ENCODE results near the gene STAG3. TPM values are rescaled to one million over a fixed set of nuclear protein-coding genes. Genes with fewer than 3 reads are reported as not detected.

STAG3 gene
- total and polyA plus RNA-seq, 2 of the 4 experiments (the other 2 are of a cell fraction), result 0.36 to 0.65 TPM

DNA sequence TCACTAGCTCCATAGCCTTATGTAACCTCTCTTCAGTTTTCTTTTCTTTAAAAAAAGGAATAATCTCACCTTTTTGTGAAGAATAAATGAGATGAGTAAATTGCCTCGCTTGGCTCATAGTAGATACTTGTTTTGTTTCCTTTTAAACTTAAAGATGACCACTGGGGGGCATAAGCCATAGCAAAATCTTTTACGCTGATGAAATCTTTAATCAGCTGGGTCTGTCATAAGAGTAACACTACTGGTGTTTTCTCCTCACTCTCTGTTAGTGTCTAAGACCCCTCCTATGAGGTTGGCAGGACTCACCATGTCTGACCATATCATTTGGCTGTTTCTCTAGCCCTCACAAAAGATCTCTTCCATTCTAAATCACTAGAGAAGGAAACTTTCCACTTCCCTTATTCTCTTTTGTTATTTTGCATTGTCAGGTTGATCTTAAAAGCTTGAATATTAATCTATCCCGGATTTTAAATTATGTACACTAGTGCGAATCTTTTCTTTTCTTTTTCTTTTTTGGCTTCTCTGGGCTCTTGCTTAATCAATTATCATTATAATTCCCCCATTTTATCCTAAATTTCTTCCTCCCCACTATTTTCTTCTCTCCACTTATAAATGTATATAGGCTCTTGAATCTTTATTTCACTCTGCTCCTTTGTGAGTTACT is 12.5 kb downstream of the STAG3 start:
- peak; percentile 25; the same call in 1 of the 2 replicates for TF ChIP-seq RAD21 (IDR thresholded peaks at IDR 0.05; ENCODE audit: low read length)
- TF ChIP-seq SMC3 (IDR thresholded peaks at IDR 0.05; ENCODE audit: low read depth, low read length), result peak; percentile 37; the same call in 1 of the 2 replicates
- TF ChIP-seq, protein P1, sequence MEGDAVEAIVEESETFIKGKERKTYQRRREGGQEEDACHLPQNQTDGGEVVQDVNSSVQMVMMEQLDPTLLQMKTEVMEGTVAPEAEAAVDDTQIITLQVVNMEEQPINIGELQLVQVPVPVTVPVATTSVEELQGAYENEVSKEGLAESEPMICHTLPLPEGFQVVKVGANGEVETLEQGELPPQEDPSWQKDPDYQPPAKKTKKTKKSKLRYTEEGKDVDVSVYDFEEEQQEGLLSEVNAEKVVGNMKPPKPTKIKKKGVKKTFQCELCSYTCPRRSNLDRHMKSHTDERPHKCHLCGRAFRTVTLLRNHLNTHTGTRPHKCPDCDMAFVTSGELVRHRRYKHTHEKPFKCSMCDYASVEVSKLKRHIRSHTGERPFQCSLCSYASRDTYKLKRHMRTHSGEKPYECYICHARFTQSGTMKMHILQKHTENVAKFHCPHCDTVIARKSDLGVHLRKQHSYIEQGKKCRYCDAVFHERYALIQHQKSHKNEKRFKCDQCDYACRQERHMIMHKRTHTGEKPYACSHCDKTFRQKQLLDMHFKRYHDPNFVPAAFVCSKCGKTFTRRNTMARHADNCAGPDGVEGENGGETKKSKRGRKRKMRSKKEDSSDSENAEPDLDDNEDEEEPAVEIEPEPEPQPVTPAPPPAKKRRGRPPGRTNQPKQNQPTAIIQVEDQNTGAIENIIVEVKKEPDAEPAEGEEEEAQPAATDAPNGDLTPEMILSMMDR (conservative IDR thresholded peaks at IDR 0.05; ENCODE audit: low read depth, low read length), result peak; percentile 57
- TF ChIP-seq, protein P2, sequence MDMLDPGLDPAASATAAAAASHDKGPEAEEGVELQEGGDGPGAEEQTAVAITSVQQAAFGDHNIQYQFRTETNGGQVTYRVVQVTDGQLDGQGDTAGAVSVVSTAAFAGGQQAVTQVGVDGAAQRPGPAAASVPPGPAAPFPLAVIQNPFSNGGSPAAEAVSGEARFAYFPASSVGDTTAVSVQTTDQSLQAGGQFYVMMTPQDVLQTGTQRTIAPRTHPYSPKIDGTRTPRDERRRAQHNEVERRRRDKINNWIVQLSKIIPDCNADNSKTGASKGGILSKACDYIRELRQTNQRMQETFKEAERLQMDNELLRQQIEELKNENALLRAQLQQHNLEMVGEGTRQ (IDR thresholded peaks at IDR 0.05; ENCODE audit: low read depth, low read length), result no peak
- no TSS peak for BruUV-seq (replicated peaks)
- H3K9ac ChIP-seq (ENCODE audit: low read depth, low read length), result no peak overlapping the region; the same call in 1 of the 2 replicates
- no peak overlapping the region for H2AK9ac ChIP-seq (replicated peaks; ENCODE audit: low read depth, low read length, poor library complexity)
- peak overlapping the region; percentile 78; the same call in 1 of the 2 replicates for H3K4ac ChIP-seq (ENCODE audit: low read depth, low read length)
- H4K8ac ChIP-seq (ENCODE audit: low read depth in 2 of 2, low read length in 2 of 2), result peak overlapping the region in 1 of 2 experiments; percentile 85; a peak in 2 of 4 replicates
- no peak overlapping the region for H2AFZ ChIP-seq (replicated peaks; ENCODE audit: low read length, poor library complexity)
- no peaks in the 10 kb centered on the region for H3K79me1 ChIP-seq (ENCODE audit: low read depth in 1 of 2, low read length in 2 of 2)
- CTCF ChIA-PET, result interaction anchor here (0.8 to 1.1 kb wide), 3 partner anchors 8 to 11 kb away, joined by 4 to 6 read pairs (median 5); no protein-coding TSS in a partner anchor
- no peak overlapping the region; the same call in 1 of the 2 replicates for H3K18ac ChIP-seq (ENCODE audit: low read depth, low read length)
- no peaks in the 10 kb centered on the region for H4K20me1 ChIP-seq (ENCODE audit: insufficient read depth, low read length)
- H3K14ac ChIP-seq (replicated peaks; ENCODE audit: low read depth, low read length), result peak overlapping the region; percentile 84
- intact Hi-C loops (cut with micrococcal nuclease), result no loop called here
- ATAC-seq (ENCODE audit: low read depth) (peak; percentile 79), DNase-seq (peak; percentile 62)
- H4K5ac ChIP-seq (ENCODE audit: low read depth, low read length), result no peak overlapping the region
- whole genome bisulfite sequencing, 2 experiments (ENCODE audit: extremely low coverage in 2 of 2, insufficient read length in 1 of 2), result no CpG with 5 or more reads among the region's 4 CpGs
- H2BK20ac ChIP-seq (ENCODE audit: low read depth, low read length), result peak overlapping the region; percentile 86; the same call in 1 of the 2 replicates
- no peak overlapping the region for H2AK5ac ChIP-seq (ENCODE audit: low read depth, low read length)
- no peak overlapping the region for H3K56ac ChIP-seq (ENCODE audit: extremely low read depth, insufficient read depth, low read length)
- in situ Hi-C loops (cut with MboI; ENCODE audit: low sequenced_read_pairs), result no loop called here
- POLR2A ChIA-PET (ENCODE audit: unreplicated experiment), result interaction anchor here (0.5 to 0.7 kb wide), 2 partner anchors 8 to 10 kb away, joined by 6 to 9 read pairs; no protein-coding TSS in a partner anchor
- dilution Hi-C loops (cut with HindIII; ENCODE audit: low sequenced_read_pairs, unreplicated experiment), result no loop called here
- H3K27ac ChIP-seq (ENCODE audit: insufficient read depth, low read length), result no peak overlapping the region
- H4K91ac ChIP-seq (ENCODE audit: insufficient read depth, low read depth, low read length), result no peak overlapping the region
- no peaks in the 10 kb centered on the region for H3K9me3 ChIP-seq (ENCODE audit: control insufficient read depth, insufficient read depth, low read length)
- H2BK120ac ChIP-seq (ENCODE audit: low read depth, low read length), result peak overlapping the region; percentile 68; the same call in 1 of the 2 replicates
- H3K4me1 ChIP-seq (ENCODE audit: control insufficient read depth, insufficient read depth, low read length), result peaks cover 2% of the 10 kb centered on the region; the same call in 1 of the 2 replicates
- no peaks in the 10 kb centered on the region for H3K27me3 ChIP-seq (ENCODE audit: control insufficient read depth, insufficient read depth, low read length)
- no peak overlapping the region for H3K4me2 ChIP-seq (ENCODE audit: low read depth, low read length)
- no peaks in the 10 kb centered on the region for H3K9me1 ChIP-seq (ENCODE audit: insufficient read depth, low read length)
- no peak overlapping the region for H2BK15ac ChIP-seq (ENCODE audit: low read depth, low read length)
- H3K4me3 ChIP-seq (ENCODE audit: insufficient read depth, low read depth, low read length), result no peak overlapping the region
- H3K23ac ChIP-seq (ENCODE audit: low read depth, low read length), result 0 out of 2 replicates have a peak overlapping the region, but pooled peaks have one; percentile 23
- no peaks in the 10 kb centered on the region for H3K36me3 ChIP-seq (ENCODE audit: control insufficient read depth, insufficient read depth, low read length)
- H2BK5ac ChIP-seq (ENCODE audit: low read depth, low read length, poor library complexity, severe bottlenecking), result no peak overlapping the region

Data from IMR-90 (cell line).